Thyroid gland (tissue), 4 donors: ENCODE data around the gene MACF1.

ENCODE experiments used
- CTCF ChIP-seq, 6 experiments: fragments of 200-600 bp in 3 of 6; fragments of 450-650 bp in 3 of 6; sonication (generic) in 3 of 6; IDR thresholded peaks; one replicate each; pipeline ENCODE4 v1.5.1; 2016 to 2019; ENCODE audit warnings: antibody characterized with exemption in 6 of 6, mild to moderate bottlenecking in 2 of 6, inconsistent platforms in 1 of 6, moderate library complexity in 1 of 6
- POLR2A ChIP-seq, 2 donors: fragments of 450-650 bp; IDR thresholded peaks; one replicate each; pipeline ENCODE4 v1.6.1; 2017; ENCODE audit warnings: antibody characterized with exemption in 2 of 2, mild to moderate bottlenecking in 2 of 2, moderate library complexity in 1 of 2

GRCh38 chr1:39168301-39169080 is 36.0 kb upstream of the MACF1 start:
- TF ChIP-seq CTCF (IDR thresholded peaks at IDR 0.05) (no peak), POLR2A (IDR thresholded peaks at IDR 0.05) (no peak)
